ENCODE data around the gene DMRTC2.

Gene DMRTC2

GRCh38 chr19:41811981-41812380 lies 32.9 kb upstream of the DMRTC2 start:
- Histone ChIP-seq H2BK12ac (ENCODE audit: low read length) (no peak overlapping the region), H2AK5ac (ENCODE audit: low read depth, low read length) (no peak overlapping the region), H3K27ac (replicated peaks; ENCODE audit: low read length) (no peak overlapping the region), H3K4me3 (ENCODE audit: low read length in 2 of 2) (no peak overlapping the region), H3K9ac (ENCODE audit: low read depth, low read length, poor library complexity) (no peak overlapping the region), H3K4ac (ENCODE audit: low read length) (no peak overlapping the region), H2BK120ac (ENCODE audit: low read depth, low read length) (no peak overlapping the region), H3K23ac (ENCODE audit: low read depth, low read length, poor library complexity) (no peak overlapping the region), H2AFZ (ENCODE audit: low read length) (no peak overlapping the region), H3K9me3 (replicated peaks in 1 of 2; ENCODE audit: control insufficient read depth in 2 of 2, insufficient read depth in 1 of 2, low read depth in 1 of 2, low read length in 2 of 2) (no peaks in the 10 kb centered on the region), H3K4me2 (ENCODE audit: insufficient read depth, low read length, poor library complexity, severe bottlenecking) (no peak overlapping the region), H3K79me1 (ENCODE audit: low read depth, low read length) (peaks cover 2% of the 10 kb centered on the region), H4K8ac (ENCODE audit: low read depth, low read length) (no peak overlapping the region), H2BK15ac (ENCODE audit: low read length) (no peak overlapping the region), H3K14ac (ENCODE audit: low read length) (no peak overlapping the region), H3K4me1 (ENCODE audit: control insufficient read depth in 2 of 2, insufficient read depth in 1 of 2, low read depth in 1 of 2, low read length in 2 of 2) (no peaks in the 10 kb centered on the region), H3K18ac (ENCODE audit: low read length) (no peak overlapping the region), H3K27me3 (ENCODE audit: control insufficient read depth in 3 of 3, insufficient read depth in 3 of 3, low read depth in 1 of 3, low read length in 3 of 3) (peaks cover 0 to 10% (median 0%) of the 10 kb centered on the region in 3 experiments), H2BK5ac (ENCODE audit: low read length) (no peak overlapping the region), H3K36me3 (replicated peaks in 1 of 2; ENCODE audit: control insufficient read depth in 2 of 2, insufficient read depth in 2 of 2, low read length in 2 of 2) (no peaks in the 10 kb centered on the region), H4K91ac (ENCODE audit: low read depth, low read length, poor library complexity) (no peak overlapping the region)
- DNase-seq (ENCODE audit: low spot score) = no peak
- no CpG with 5 or more reads among the region's 3 CpGs for WGBS, 2 donors (ENCODE audit: extremely low coverage in 2 of 2, insufficient read length in 2 of 2, insufficient replicate concordance in 1 of 2)

DNA sequence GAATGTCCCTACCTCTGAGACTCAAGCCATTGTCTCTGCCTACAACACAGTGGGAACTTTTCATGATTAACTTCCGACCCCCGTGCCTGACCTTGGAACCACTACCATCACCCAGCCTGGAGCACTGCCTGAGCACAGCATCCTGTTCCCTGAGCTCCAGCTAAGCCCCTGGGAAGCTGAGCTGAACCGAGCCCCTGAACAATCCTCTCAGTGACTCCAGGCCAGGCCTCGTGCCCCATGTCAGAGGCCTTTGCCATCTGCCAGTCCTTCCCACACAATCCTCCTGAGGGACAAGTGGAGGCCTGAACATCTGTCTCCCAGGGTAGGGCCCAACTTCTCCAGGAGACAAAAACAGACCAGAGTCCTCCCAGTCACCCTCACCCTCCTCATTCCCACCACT lies 30.9 kb upstream of the DMRTC2 start:
- WGBS, 2 donors (ENCODE audit: extremely low coverage in 2 of 2, insufficient read length in 2 of 2, insufficient replicate concordance in 1 of 2) = no CpG with 5 or more reads among the region's 4 CpGs
- Histone ChIP-seq H3K23ac (ENCODE audit: low read depth, low read length, poor library complexity) (no peak overlapping the region), H3K27ac (replicated peaks; ENCODE audit: low read length) (no peak overlapping the region), H2BK15ac (ENCODE audit: low read length) (no peak overlapping the region), H3K4me3 (ENCODE audit: low read length in 2 of 2) (peak overlapping the region in 1 of 2 donors; percentile 3), H3K36me3 (replicated peaks in 1 of 2; ENCODE audit: control insufficient read depth in 2 of 2, insufficient read depth in 2 of 2, low read length in 2 of 2) (no peaks in the 10 kb centered on the region), H2AK5ac (ENCODE audit: low read depth, low read length) (no peak overlapping the region), H3K9ac (ENCODE audit: low read depth, low read length, poor library complexity) (no peak overlapping the region), H4K91ac (ENCODE audit: low read depth, low read length, poor library complexity) (no peak overlapping the region), H2AFZ (ENCODE audit: low read length) (no peak overlapping the region), H2BK120ac (ENCODE audit: low read depth, low read length) (no peak overlapping the region), H2BK5ac (ENCODE audit: low read length) (no peak overlapping the region), H3K79me1 (ENCODE audit: low read depth, low read length) (peaks cover 2% of the 10 kb centered on the region), H3K4ac (ENCODE audit: low read length) (no peak overlapping the region), H3K4me1 (ENCODE audit: control insufficient read depth in 2 of 2, insufficient read depth in 1 of 2, low read depth in 1 of 2, low read length in 2 of 2) (no peaks in the 10 kb centered on the region), H4K8ac (ENCODE audit: low read depth, low read length) (no peak overlapping the region), H2BK12ac (ENCODE audit: low read length) (no peak overlapping the region), H3K27me3 (ENCODE audit: control insufficient read depth in 3 of 3, insufficient read depth in 3 of 3, low read depth in 1 of 3, low read length in 3 of 3) (peaks cover 0 to 10% (median 0%) of the 10 kb centered on the region in 3 experiments), H3K14ac (ENCODE audit: low read length) (no peak overlapping the region), H3K18ac (ENCODE audit: low read length) (no peak overlapping the region), H3K4me2 (ENCODE audit: insufficient read depth, low read length, poor library complexity, severe bottlenecking) (no peak overlapping the region), H3K9me3 (replicated peaks in 1 of 2; ENCODE audit: control insufficient read depth in 2 of 2, insufficient read depth in 1 of 2, low read depth in 1 of 2, low read length in 2 of 2) (no peaks in the 10 kb centered on the region)
- no peak for DNase-seq (ENCODE audit: low spot score)

- Histone ChIP-seq H3K23ac (ENCODE audit: low read depth, low read length, poor library complexity) (no peak overlapping the region), H3K4me3 (ENCODE audit: low read length in 2 of 2) (no peak overlapping the region), H3K36me3 (replicated peaks in 1 of 2; ENCODE audit: control insufficient read depth in 2 of 2, insufficient read depth in 2 of 2, low read length in 2 of 2) (no peaks in the 10 kb centered on the region), H3K27ac (replicated peaks; ENCODE audit: low read length) (no peak overlapping the region), H3K4me1 (ENCODE audit: control insufficient read depth in 2 of 2, insufficient read depth in 1 of 2, low read depth in 1 of 2, low read length in 2 of 2) (no peaks in the 10 kb centered on the region), H3K9me3 (replicated peaks in 1 of 2; ENCODE audit: control insufficient read depth in 2 of 2, insufficient read depth in 1 of 2, low read depth in 1 of 2, low read length in 2 of 2) (no peaks in the 10 kb centered on the region), H4K91ac (ENCODE audit: low read depth, low read length, poor library complexity) (no peak overlapping the region), H4K8ac (ENCODE audit: low read depth, low read length) (no peak overlapping the region), H2BK5ac (ENCODE audit: low read length) (no peak overlapping the region), H2BK15ac (ENCODE audit: low read length) (no peak overlapping the region), H3K18ac (ENCODE audit: low read length) (no peak overlapping the region), H3K79me1 (ENCODE audit: low read depth, low read length) (no peaks in the 10 kb centered on the region), H3K4me2 (ENCODE audit: insufficient read depth, low read length, poor library complexity, severe bottlenecking) (no peak overlapping the region), H2AFZ (ENCODE audit: low read length) (no peak overlapping the region), H3K14ac (ENCODE audit: low read length) (no peak overlapping the region), H2AK5ac (ENCODE audit: low read depth, low read length) (no peak overlapping the region), H3K27me3 (ENCODE audit: control insufficient read depth in 3 of 3, insufficient read depth in 3 of 3, low read depth in 1 of 3, low read length in 3 of 3) (peaks cover 0 to 10% (median 0%) of the 10 kb centered on the region in 3 experiments), H3K9ac (ENCODE audit: low read depth, low read length, poor library complexity) (no peak overlapping the region), H2BK12ac (ENCODE audit: low read length) (no peak overlapping the region), H3K4ac (ENCODE audit: low read length) (no peak overlapping the region), H2BK120ac (ENCODE audit: low read depth, low read length) (no peak overlapping the region)
- no peak for DNase-seq (ENCODE audit: low spot score)
- no CpG with 5 or more reads among the region's 4 CpGs for WGBS, 2 donors (ENCODE audit: extremely low coverage in 2 of 2, insufficient read length in 2 of 2, insufficient replicate concordance in 1 of 2)
Measured at GRCh38 chr19:41815301-41815700, 29.5 kb upstream of the DMRTC2 start.

- WGBS, 2 donors (ENCODE audit: extremely low coverage in 2 of 2, insufficient read length in 2 of 2, insufficient replicate concordance in 1 of 2) = no CpG with 5 or more reads among the region's 2 CpGs
Measured at GRCh38 chr19:41816761-41817160, 28.1 kb upstream of the DMRTC2 start.

More at GRCh38 chr19:41816761-41817160, 28.1 kb upstream of the DMRTC2 start:
- Histone ChIP-seq H3K9me3 (replicated peaks in 1 of 2; ENCODE audit: control insufficient read depth in 2 of 2, insufficient read depth in 1 of 2, low read depth in 1 of 2, low read length in 2 of 2) (no peaks in the 10 kb centered on the region), H3K79me1 (ENCODE audit: low read depth, low read length) (no peaks in the 10 kb centered on the region), H3K4ac (ENCODE audit: low read length) (no peak overlapping the region), H3K27ac (replicated peaks; ENCODE audit: low read length) (no peak overlapping the region), H2BK15ac (ENCODE audit: low read length) (no peak overlapping the region), H3K36me3 (replicated peaks in 1 of 2; ENCODE audit: control insufficient read depth in 2 of 2, insufficient read depth in 2 of 2, low read length in 2 of 2) (no peaks in the 10 kb centered on the region), H2AFZ (ENCODE audit: low read length) (no peak overlapping the region), H2BK5ac (ENCODE audit: low read length) (no peak overlapping the region), H3K23ac (ENCODE audit: low read depth, low read length, poor library complexity) (no peak overlapping the region), H3K14ac (ENCODE audit: low read length) (no peak overlapping the region), H3K4me1 (ENCODE audit: control insufficient read depth in 2 of 2, insufficient read depth in 1 of 2, low read depth in 1 of 2, low read length in 2 of 2) (no peaks in the 10 kb centered on the region), H4K8ac (ENCODE audit: low read depth, low read length) (no peak overlapping the region), H4K91ac (ENCODE audit: low read depth, low read length, poor library complexity) (no peak overlapping the region), H3K18ac (ENCODE audit: low read length) (no peak overlapping the region), H3K9ac (ENCODE audit: low read depth, low read length, poor library complexity) (no peak overlapping the region), H2BK120ac (ENCODE audit: low read depth, low read length) (no peak overlapping the region), H2AK5ac (ENCODE audit: low read depth, low read length) (no peak overlapping the region), H3K4me3 (ENCODE audit: low read length in 2 of 2) (no peak overlapping the region), H3K27me3 (ENCODE audit: control insufficient read depth in 3 of 3, insufficient read depth in 3 of 3, low read depth in 1 of 3, low read length in 3 of 3) (peaks cover 0 to 5% (median 0%) of the 10 kb centered on the region in 3 experiments), H3K4me2 (ENCODE audit: insufficient read depth, low read length, poor library complexity, severe bottlenecking) (no peak overlapping the region), H2BK12ac (ENCODE audit: low read length) (no peak overlapping the region)
- DNase-seq (ENCODE audit: low spot score) = no peak
